H1 (cell line): ENCODE measurements around the gene ABCC6. TPM values are rescaled to one million over a fixed set of nuclear protein-coding genes. Genes with fewer than 3 reads are reported as not detected.
"Not testable (repeated sequence)": the region's sequence is repeated elsewhere in the genome, so short reads cannot be mapped to it uniquely, and the experiment has no call there.

ENCODE experiments used
- CTCF ChIA-PET: fragments of 300-600 bp; sonication (Branson Sonifier 250); formaldehyde crosslinking; loops from one replicate; lab custom pipeline; 2021; ENCODE audit not compliant: partially characterized antibody; lab: Charles Lee
- POLR2A ChIA-PET: fragments of 300-600 bp; sonication (Branson Sonifier 250); formaldehyde crosslinking; loops from one replicate; lab custom pipeline; 2021; ENCODE audit warnings: inconsistent platforms; ENCODE audit not compliant: partially characterized antibody; lab: Charles Lee
- DNase-seq, 2 experiments: peaks; one replicate each; pipeline versions ENCODE4 v3.0.0 to v3.0.0-alpha.2; 2010 to 2022; ENCODE audit warnings: low spot score in 2 of 2, low read depth in 1 of 2, mixed read lengths in 1 of 2
- FAIRE-seq: peaks from 2 replicates; lab custom pipeline; 2011; peaks lifted over from hg19 to GRCh38; lab: Jason Lieb, UNC
- H2AFZ ChIP-seq: 2 replicates; pipeline ENCODE4 v1.8.1; 2012; ENCODE audit warnings: low read length, inconsistent platforms
- H2AK5ac ChIP-seq: 2 replicates; pipeline ENCODE4 v1.6.1; 2013; ENCODE audit warnings: low read depth, low read length
- H2BK120ac ChIP-seq: replicated peaks from 2 replicates; pipeline ENCODE3; 2013; ENCODE audit warnings: low read depth, low read length, inconsistent platforms
- H2BK12ac ChIP-seq: 2 replicates; pipeline ENCODE4 v1.6.1; 2013; ENCODE audit warnings: low read depth, low read length
- H2BK15ac ChIP-seq: 2 replicates; pipeline ENCODE4 v1.6.1; 2013; ENCODE audit warnings: low read length
- H2BK20ac ChIP-seq: 2 replicates; pipeline ENCODE4 v1.6.1; 2013; ENCODE audit warnings: low read length
- H2BK5ac ChIP-seq: 2 replicates; pipeline ENCODE4 v1.6.1; 2013; ENCODE audit warnings: low read depth, low read length
- H3K14ac ChIP-seq: 2 replicates; pipeline ENCODE4 v1.6.1; 2013; ENCODE audit warnings: inconsistent platforms; ENCODE audit not compliant: insufficient read length
- H3K18ac ChIP-seq: 2 replicates; pipeline ENCODE4 v1.6.1; 2013; ENCODE audit warnings: low read length; ENCODE audit errors: extremely low read depth
- H3K23ac ChIP-seq: 2 replicates; pipeline ENCODE4 v1.6.1; 2013; ENCODE audit warnings: inconsistent platforms; ENCODE audit not compliant: insufficient read length
- H3K23me2 ChIP-seq: 2 replicates; pipeline ENCODE4 v1.6.1; 2013; ENCODE audit warnings: low read depth, low read length
- H3K27ac ChIP-seq: 2 replicates; pipeline ENCODE4 v1.6.1; 2011; ENCODE audit warnings: low read depth, low read length, inconsistent platforms
- H3K27me3 ChIP-seq, 4 experiments: replicated peaks in 1 of 4; 1 replicate in 1 of 4; 2 replicates in 3 of 4; pipeline versions ENCODE4 v1.6.1 to v1.8.1; 2011 to 2013; ENCODE audit warnings: low read length in 3 of 4, mild to moderate bottlenecking in 3 of 4, inconsistent platforms in 2 of 4, mixed read lengths in 2 of 4, moderate library complexity in 1 of 4; ENCODE audit not compliant: control insufficient read depth in 3 of 4, insufficient read depth in 3 of 4; ENCODE audit errors: extremely low read depth in 1 of 4
- H3K36me3 ChIP-seq, 4 experiments: 2 replicates each; pipeline versions ENCODE4 v1.6.1 to v1.8.1; 2011 to 2013; ENCODE audit warnings: mild to moderate bottlenecking in 4 of 4, low read length in 3 of 4, moderate library complexity in 2 of 4, control low read depth in 1 of 4, inconsistent platforms in 1 of 4; ENCODE audit not compliant: insufficient read depth in 4 of 4, control insufficient read depth in 2 of 4
- H3K4ac ChIP-seq: replicated peaks from 2 replicates; pipeline ENCODE3; 2013; ENCODE audit warnings: low read length, low read depth, mixed read lengths, inconsistent platforms; ENCODE audit not compliant: insufficient read length
- H3K4me1 ChIP-seq, 4 experiments: replicated peaks in 1 of 4; 1 replicate in 1 of 4; 2 replicates in 3 of 4; pipeline versions ENCODE4 v1.6.1 to v1.8.1; 2011 to 2013; ENCODE audit warnings: low read length in 3 of 4, inconsistent platforms in 2 of 4, mixed read lengths in 1 of 4; ENCODE audit not compliant: insufficient read depth in 4 of 4, control insufficient read depth in 3 of 4
- H3K4me2 ChIP-seq, 2 experiments: 2 replicates each; pipeline versions ENCODE4 v1.6.1 to v1.8.1; 2011 to 2013; ENCODE audit warnings: low read depth in 2 of 2, low read length in 2 of 2, control low read depth in 1 of 2, inconsistent platforms in 1 of 2, mild to moderate bottlenecking in 1 of 2; ENCODE audit not compliant: insufficient read depth in 1 of 2
- H3K4me3 ChIP-seq, 4 experiments: fragments of 200-600, 300-600 bp in 1 of 4; sonication (generic), shearing (Covaris generic), sonication (Bioruptor Twin) in 1 of 4; 2 replicates each; pipeline versions ENCODE4 v1.5.1 to v1.8.1; 2011 to 2016; ENCODE audit warnings: low read length in 4 of 4, low read depth in 3 of 4, control low read depth in 2 of 4, inconsistent platforms in 2 of 4, mild to moderate bottlenecking in 2 of 4, mixed read lengths in 1 of 4, moderate library complexity in 1 of 4; ENCODE audit not compliant: insufficient read depth in 2 of 4; ENCODE audit errors: extremely low read depth in 1 of 4
- H3K56ac ChIP-seq: replicated peaks from 2 replicates; pipeline ENCODE3; 2013; ENCODE audit warnings: low read depth, mild to moderate bottlenecking, mixed read lengths, low read length, inconsistent platforms; ENCODE audit not compliant: insufficient read length
- H3K79me1 ChIP-seq: 2 replicates; pipeline ENCODE4 v1.6.1; 2013; ENCODE audit warnings: low read depth, low read length, control low read depth
- H3K79me2 ChIP-seq, 2 experiments: 2 replicates each; pipeline versions ENCODE4 v1.6.1 to v1.8.1; 2012 to 2013; ENCODE audit warnings: low read length in 2 of 2, mild to moderate bottlenecking in 2 of 2, inconsistent platforms in 1 of 2; ENCODE audit not compliant: insufficient read depth in 2 of 2, control insufficient read depth in 1 of 2
- H3K9ac ChIP-seq, 4 experiments: replicated peaks in 1 of 4; 1 replicate in 1 of 4; 2 replicates in 3 of 4; pipeline versions ENCODE4 v1.6.1 to v1.8.1; 2011 to 2013; ENCODE audit warnings: low read depth in 3 of 4, low read length in 3 of 4, control low read depth in 2 of 4, mild to moderate bottlenecking in 2 of 4, moderate library complexity in 2 of 4, inconsistent platforms in 1 of 4; ENCODE audit errors: extremely low read depth in 1 of 4
- H3K9me3 ChIP-seq, 2 experiments: 2 replicates each; pipeline versions ENCODE4 v1.6.1 to v1.8.1; 2012 to 2013; ENCODE audit warnings: mild to moderate bottlenecking in 2 of 2, moderate library complexity in 2 of 2, control low read depth in 1 of 2, inconsistent platforms in 1 of 2, low read depth in 1 of 2, low read length in 1 of 2, mixed read lengths in 1 of 2; ENCODE audit not compliant: insufficient read depth in 2 of 2
- H4K20me1 ChIP-seq, 2 experiments: replicated peaks in 1 of 2; 2 replicates each; pipeline versions ENCODE3 to v1.8.1; 2011 to 2013; ENCODE audit warnings: inconsistent platforms in 2 of 2, low read length in 2 of 2, mild to moderate bottlenecking in 1 of 2; ENCODE audit not compliant: insufficient read depth in 2 of 2, control insufficient read depth in 1 of 2
- H4K5ac ChIP-seq: 2 replicates; pipeline ENCODE4 v1.6.1; 2013; ENCODE audit warnings: low read length, low read depth, mixed read lengths, inconsistent platforms; ENCODE audit not compliant: insufficient read length
- H4K8ac ChIP-seq: 2 replicates; pipeline ENCODE4 v1.8.0; 2013; ENCODE audit warnings: mild to moderate bottlenecking, moderate library complexity, low read length, inconsistent platforms; ENCODE audit not compliant: insufficient read depth; ENCODE audit errors: extremely low read depth
- H4K91ac ChIP-seq: replicated peaks from 2 replicates; pipeline ENCODE3; 2013; ENCODE audit warnings: low read length, mixed read lengths, inconsistent platforms; ENCODE audit not compliant: insufficient read length
- POLR2A ChIP-seq, 2 experiments: IDR thresholded peaks; 1 replicate in 1 of 2; 2 replicates in 1 of 2; pipeline ENCODE4 v1.6.1; 2011; ENCODE audit warnings: low read depth in 2 of 2, low read length in 2 of 2, mild to moderate bottlenecking in 2 of 2; ENCODE audit errors: control extremely low read depth in 1 of 2
- SUZ12 ChIP-seq: fragments of 200-600 bp; sonication (generic); IDR thresholded peaks from 2 replicates; pipeline ENCODE4 v1.6.1; 2012; ENCODE audit warnings: mild to moderate bottlenecking, inconsistent platforms, low read length, moderate library complexity, mixed read lengths
- ZNF274 ChIP-seq: IDR thresholded peaks from 2 replicates; pipeline ENCODE4 v1.7.0; 2012; ENCODE audit warnings: low read length, borderline replicate concordance; ENCODE audit errors: extremely low read depth
- WGBS, 2 experiments: shearing (Covaris generic) in 1 of 2; methylation state at CpG; one replicate each; pipeline versions ENCODE4 v1.1.6 to v1.1.7; 2013 to 2015; ENCODE audit warnings: low lambda C conversion rate in 2 of 2, mixed read lengths in 2 of 2, inconsistent platforms in 1 of 2, low coverage in 1 of 2, missing lambda C conversion rate in 1 of 2; ENCODE audit not compliant: insufficient replicate concordance in 2 of 2, insufficient coverage in 1 of 2, insufficient read length in 1 of 2; ENCODE audit errors: extremely low coverage in 1 of 2, missing lambda C conversion rate in 1 of 2; 5-methylcytosine and 5-hydroxymethylcytosine counted together
- polyA plus RNA-seq, 7 experiments: library from polyadenylated mRNA; depleted of rRNA in 3 of 7; stranded (reverse) in 5 of 7; unstranded in 2 of 7; fragments of >200 nt in 5 of 7; fragments of 200-250 nt in 2 of 7; gene quantifications; 1 replicate in 5 of 7; 2 replicates in 1 of 7; 4 replicates in 1 of 7; pipeline versions ENCODE4 v1.2.1 to v1.2.3, GENCODE V29; 2011 to 2013; ENCODE audit warnings: missing spikeins in 2 of 7, mixed read lengths in 2 of 7
- total RNA-seq: library from RNA; stranded (reverse); fragmentation: NEBNext Ultra II Directional; extraction: Animal tissue kit (Norgen Biotek cat#: 25700); gene quantifications from 2 replicates; pipeline ENCODE4 v1.2.1, GENCODE V29; 2021

The ABCC6 gene
- total and polyA plus RNA-seq, 2 of the 8 experiments (the other 6 are each of a cell fraction or from before 2014, with no cell fraction given): 1.6 to 1.8 TPM

DNA sequence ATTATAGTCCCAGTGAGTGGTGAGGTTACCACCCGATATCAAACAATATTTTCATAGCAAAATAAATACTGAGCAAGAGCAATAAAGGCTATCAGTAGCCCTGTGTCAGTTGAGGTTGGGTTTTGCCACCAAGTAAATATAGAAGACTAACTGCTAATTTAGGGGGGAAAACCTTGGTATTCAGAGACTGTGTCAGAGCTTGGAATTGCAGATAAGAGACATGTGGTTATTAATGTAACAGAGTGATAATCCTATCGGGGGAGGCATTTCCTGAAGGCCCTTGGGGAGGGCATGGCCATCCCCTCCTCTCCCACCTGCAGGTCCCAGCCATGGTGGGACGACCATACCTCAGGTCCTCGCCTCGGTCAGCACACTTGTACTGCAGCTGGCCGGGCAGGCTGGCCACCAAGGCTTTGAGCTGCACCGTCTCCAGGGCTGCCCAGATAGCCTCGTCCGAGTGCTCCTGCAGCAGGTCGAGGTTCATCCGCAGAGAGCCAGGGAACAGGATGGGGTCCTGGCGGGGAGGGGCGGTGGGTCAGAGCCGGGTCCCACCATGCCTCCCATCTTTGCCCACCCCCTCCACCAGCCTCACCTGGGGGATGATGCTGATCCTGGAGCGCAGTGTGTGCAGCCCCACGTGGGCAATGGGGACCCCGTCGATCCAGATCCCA is 68.9 kb downstream of the ABCC6 start (continued):
- TF ChIP-seq ZNF274 (no peak), POLR2A (IDR thresholded peaks at IDR 0.05; ENCODE audit: control extremely low read depth in 1 of 2, low read depth in 2 of 2, low read length in 2 of 2) (no peak), SUZ12 (no peak)

DNA sequence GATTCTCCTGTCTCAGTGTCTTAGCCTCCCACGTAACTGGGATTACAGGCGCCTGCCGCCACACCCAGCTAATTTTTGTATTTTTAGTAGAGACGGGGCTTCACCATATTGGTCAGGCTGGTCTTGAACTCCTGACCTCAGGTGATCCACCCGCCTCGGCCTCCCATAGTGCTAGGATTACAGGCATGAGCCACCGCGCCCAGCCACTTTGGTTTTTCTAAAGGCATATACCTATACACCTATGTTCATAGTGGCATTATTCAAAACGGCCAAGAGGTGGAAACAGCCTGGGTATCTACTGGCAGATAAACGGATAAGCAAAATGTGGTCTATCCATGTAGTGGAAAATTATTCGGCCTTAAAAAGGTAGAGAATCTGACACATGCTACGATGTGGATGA is 70.3 kb downstream of the ABCC6 start:
- H3K14ac ChIP-seq: not testable (repeated sequence)

More for the DNA sequence above, 70.3 kb downstream of the ABCC6 start:
- H3K23me2 ChIP-seq, H2BK12ac ChIP-seq, H3K23ac ChIP-seq, H2AFZ ChIP-seq, H3K27me3 ChIP-seq, DNase-seq, H3K79me2 ChIP-seq, H2BK120ac ChIP-seq, H3K4me2 ChIP-seq, H3K9ac ChIP-seq, H2BK20ac ChIP-seq, H4K91ac ChIP-seq, H2BK15ac ChIP-seq, H3K56ac ChIP-seq, H3K9me3 ChIP-seq, H2AK5ac ChIP-seq, H4K5ac ChIP-seq, H3K4me1 ChIP-seq, H3K79me1 ChIP-seq, H4K8ac ChIP-seq, FAIRE-seq, H2BK5ac ChIP-seq, H3K4ac ChIP-seq, H3K27ac ChIP-seq, H3K36me3 ChIP-seq, H3K18ac ChIP-seq, H3K4me3 ChIP-seq, POLR2A ChIA-PET, H4K20me1 ChIP-seq: not testable (repeated sequence)
- CTCF ChIA-PET: interaction anchor here (1.6 kb wide), 1 partner anchor 10 kb away, joined by 4 read pairs; no protein-coding TSS in a partner anchor
- 90% methylated on average over 12 of the region's 12 CpGs; no CpG with 5 or more reads in 1 of the 2 experiments for WGBS, 2 experiments
